Astrocyte (in vitro differentiated cells and primary cell): Measurements from ENCODE around the gene ROCK1. TPM values are rescaled to one million over a fixed set of nuclear protein-coding genes. Genes with fewer than 3 reads are reported as not detected.

Experiments
- DNase-seq: peaks from one replicate; pipeline ENCODE4 v3.0.0-alpha.2; 2010; ENCODE audit warnings: low read depth
- FAIRE-seq: peaks from 2 replicates; lab custom pipeline; 2011; peaks lifted over from hg19 to GRCh38; lab: Jason Lieb, UNC
- H2AFZ ChIP-seq: 2 replicates; pipeline ENCODE4 v1.6.0; 2012; ENCODE audit warnings: low read depth, low read length, inconsistent platforms
- H3K27ac ChIP-seq: 2 replicates; pipeline ENCODE4 v1.5.1; 2011; ENCODE audit warnings: low read depth, low read length, inconsistent platforms
- H3K27me3 ChIP-seq: 2 replicates; pipeline ENCODE4 v1.6.0; 2011; ENCODE audit warnings: low read length, inconsistent platforms; ENCODE audit not compliant: insufficient read depth
- H3K36me3 ChIP-seq: 2 replicates; pipeline ENCODE4 v1.5.1; 2011; ENCODE audit warnings: low read length, inconsistent platforms; ENCODE audit not compliant: insufficient read depth
- H3K4me1 ChIP-seq: 2 replicates; pipeline ENCODE4 v1.5.1; 2011; ENCODE audit warnings: low read length, inconsistent platforms; ENCODE audit not compliant: insufficient read depth
- H3K4me2 ChIP-seq: 2 replicates; pipeline ENCODE4 v1.6.0; 2012; ENCODE audit warnings: low read length, inconsistent platforms
- H3K4me3 ChIP-seq: 2 replicates; pipeline ENCODE4 v1.5.1; 2011; ENCODE audit warnings: low read depth, mild to moderate bottlenecking, low read length, inconsistent platforms; ENCODE audit not compliant: insufficient read depth
- H3K79me2 ChIP-seq: 2 replicates; pipeline ENCODE4 v1.6.0; 2012; ENCODE audit warnings: mild to moderate bottlenecking, low read length, inconsistent platforms; ENCODE audit not compliant: insufficient read depth
- H3K9ac ChIP-seq: 2 replicates; pipeline ENCODE4 v1.6.0; 2012; ENCODE audit warnings: mild to moderate bottlenecking, low read length, inconsistent platforms
- H3K9me3 ChIP-seq: 2 replicates; pipeline ENCODE4 v1.5.1; 2012; ENCODE audit warnings: low read depth, mild to moderate bottlenecking, low read length, inconsistent platforms; ENCODE audit not compliant: insufficient read depth
- H4K20me1 ChIP-seq: 2 replicates; pipeline ENCODE4 v1.6.0; 2012; ENCODE audit warnings: low read length, inconsistent platforms; ENCODE audit not compliant: insufficient read depth
- H3K27ac Mint-ChIP-seq: one replicate; pipeline ENCODE4 v1.8.0; 2021; ENCODE audit warnings: mild to moderate bottlenecking, mixed read lengths; ENCODE audit not compliant: unreplicated experiment
- H3K27me3 Mint-ChIP-seq: one replicate; pipeline ENCODE4 v1.8.0; 2021; ENCODE audit warnings: low read depth, mixed read lengths; ENCODE audit not compliant: unreplicated experiment
- H3K36me3 Mint-ChIP-seq: one replicate; pipeline ENCODE4 v1.8.0; 2021; ENCODE audit warnings: low read depth, mixed read lengths; ENCODE audit not compliant: unreplicated experiment
- H3K4me1 Mint-ChIP-seq: one replicate; pipeline ENCODE4 v1.8.0; 2021; ENCODE audit warnings: low read depth, mixed read lengths; ENCODE audit not compliant: unreplicated experiment
- H3K4me3 Mint-ChIP-seq: one replicate; pipeline ENCODE4 v1.8.0; 2021; ENCODE audit warnings: mild to moderate bottlenecking, moderate library complexity, mixed read lengths; ENCODE audit not compliant: unreplicated experiment
- H3K9me3 Mint-ChIP-seq: one replicate; pipeline ENCODE4 v1.8.0; 2021; ENCODE audit warnings: mild to moderate bottlenecking, mixed read lengths; ENCODE audit not compliant: unreplicated experiment
- EZH2 ChIP-seq: IDR thresholded peaks from 2 replicates; pipeline ENCODE4 v1.6.1; 2012; ENCODE audit warnings: mild to moderate bottlenecking, low read length, inconsistent platforms; ENCODE audit not compliant: insufficient read depth
- total RNA-seq: library from RNA; stranded (reverse); gene quantifications from 2 replicates; pipeline ENCODE4 v1.2.1, GENCODE V29; 2021
- TF ChIP-seq, protein P1 (sequence below): IDR thresholded peaks from 2 replicates; pipeline ENCODE4 v1.5.1; 2011; ENCODE audit warnings: low read depth, mild to moderate bottlenecking, inconsistent platforms, low read length, moderate library complexity; ENCODE audit not compliant: insufficient read depth

Gene ROCK1
- total RNA-seq, 1 donor from 2014 or later: 57.8 TPM

DNA sequence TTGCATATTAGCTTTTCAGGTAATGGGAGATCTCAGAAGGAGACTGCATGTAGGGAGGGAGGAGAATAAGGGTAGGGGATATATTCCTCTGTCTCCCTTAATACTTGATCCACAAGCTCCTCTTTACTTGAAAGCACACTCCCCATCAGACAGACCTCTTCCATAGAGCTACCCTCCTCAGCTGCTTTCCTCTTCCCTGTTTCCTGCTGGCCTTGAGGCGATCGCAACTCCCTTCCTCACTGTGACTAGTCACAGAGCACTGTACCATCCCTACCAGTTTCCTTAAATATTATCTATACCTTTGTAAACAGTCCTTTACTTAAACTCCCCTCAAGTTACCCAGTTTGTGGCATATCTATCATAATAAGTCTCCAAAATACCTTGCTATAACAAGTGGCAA, 10.9 kb downstream of the ROCK1 start:
- no peak overlapping the region for H3K4me3 ChIP-seq
- no peak overlapping the region for H3K4me2 ChIP-seq
- no peaks in the 10 kb centered on the region for H3K36me3 ChIP-seq
- peaks cover 88% of the 10 kb centered on the region for H4K20me1 ChIP-seq
- Mint-ChIP-seq H3K4me3 (no peak overlapping the region), H3K36me3 (no peaks in the 10 kb centered on the region), H3K27me3 (no peaks in the 10 kb centered on the region), H3K27ac (no peak overlapping the region), H3K4me1 (peaks cover 14% of the 10 kb centered on the region), H3K9me3 (no peaks in the 10 kb centered on the region)
- FAIRE-seq: no peak
- peaks cover 99% of the 10 kb centered on the region for H3K79me2 ChIP-seq
- H3K27me3 ChIP-seq: no peaks in the 10 kb centered on the region
- no peak for TF ChIP-seq EZH2
- TF ChIP-seq, protein P1, sequence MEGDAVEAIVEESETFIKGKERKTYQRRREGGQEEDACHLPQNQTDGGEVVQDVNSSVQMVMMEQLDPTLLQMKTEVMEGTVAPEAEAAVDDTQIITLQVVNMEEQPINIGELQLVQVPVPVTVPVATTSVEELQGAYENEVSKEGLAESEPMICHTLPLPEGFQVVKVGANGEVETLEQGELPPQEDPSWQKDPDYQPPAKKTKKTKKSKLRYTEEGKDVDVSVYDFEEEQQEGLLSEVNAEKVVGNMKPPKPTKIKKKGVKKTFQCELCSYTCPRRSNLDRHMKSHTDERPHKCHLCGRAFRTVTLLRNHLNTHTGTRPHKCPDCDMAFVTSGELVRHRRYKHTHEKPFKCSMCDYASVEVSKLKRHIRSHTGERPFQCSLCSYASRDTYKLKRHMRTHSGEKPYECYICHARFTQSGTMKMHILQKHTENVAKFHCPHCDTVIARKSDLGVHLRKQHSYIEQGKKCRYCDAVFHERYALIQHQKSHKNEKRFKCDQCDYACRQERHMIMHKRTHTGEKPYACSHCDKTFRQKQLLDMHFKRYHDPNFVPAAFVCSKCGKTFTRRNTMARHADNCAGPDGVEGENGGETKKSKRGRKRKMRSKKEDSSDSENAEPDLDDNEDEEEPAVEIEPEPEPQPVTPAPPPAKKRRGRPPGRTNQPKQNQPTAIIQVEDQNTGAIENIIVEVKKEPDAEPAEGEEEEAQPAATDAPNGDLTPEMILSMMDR: no peak
- H3K27ac ChIP-seq: no peak overlapping the region
- H3K9me3 ChIP-seq: no peaks in the 10 kb centered on the region
- no peak overlapping the region for H3K9ac ChIP-seq
- H2AFZ ChIP-seq: no peak overlapping the region
- DNase-seq: no peak
- no peaks in the 10 kb centered on the region for H3K4me1 ChIP-seq

DNA sequence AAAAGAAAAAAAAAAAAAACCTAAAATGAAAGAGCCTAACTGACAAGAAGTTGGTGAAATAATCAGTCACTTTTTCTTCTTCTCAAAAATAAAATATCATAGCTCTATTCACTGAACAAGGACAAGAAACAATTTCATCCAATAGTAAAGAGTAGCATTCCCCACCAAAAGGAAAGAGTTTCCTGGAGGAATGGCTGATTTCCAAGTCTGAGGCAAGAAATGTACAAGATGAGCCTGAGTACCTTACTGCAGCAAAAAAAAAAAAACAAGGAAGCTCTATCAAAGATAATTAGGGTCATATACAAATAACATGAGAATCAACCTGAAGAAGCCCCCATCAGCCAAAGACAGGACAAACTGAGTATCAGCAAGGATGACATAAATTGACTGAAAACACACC, 11.5 kb downstream of the ROCK1 start:
- Mint-ChIP-seq H3K4me1 (peaks cover 13% of the 10 kb centered on the region), H3K27ac (no peak overlapping the region)
- H3K9me3 ChIP-seq: no peaks in the 10 kb centered on the region

DNA sequence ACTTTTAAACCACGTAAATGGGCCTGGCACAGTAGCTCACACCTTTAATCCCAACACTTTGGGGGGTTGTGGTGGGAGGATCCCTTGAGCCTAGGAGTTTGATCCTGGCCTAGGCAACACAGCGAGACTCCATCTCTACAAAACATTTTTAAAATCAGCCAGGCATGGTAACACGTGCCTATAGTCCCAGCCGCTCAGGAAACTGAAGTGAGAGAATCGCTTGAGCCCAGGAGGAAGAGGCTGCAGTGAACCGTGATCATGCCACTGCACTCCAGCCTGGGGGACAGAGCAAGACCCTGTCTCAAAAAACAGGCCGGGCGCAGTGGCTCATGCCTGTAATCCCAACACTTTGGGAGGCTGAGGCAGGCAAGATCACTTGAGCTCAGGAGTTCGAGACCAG, 12.2 kb downstream of the ROCK1 start:
- Histone ChIP-seq H3K4me3 (no peak overlapping the region), H3K79me2 (peaks cover 99% of the 10 kb centered on the region), H3K27ac (no peak overlapping the region), H3K27me3 (no peaks in the 10 kb centered on the region), H3K9ac (no peak overlapping the region), H3K4me2 (no peak overlapping the region), H2AFZ (no peak overlapping the region), H3K36me3 (no peaks in the 10 kb centered on the region), H3K4me1 (no peaks in the 10 kb centered on the region), H3K9me3 (no peaks in the 10 kb centered on the region), H4K20me1 (peaks cover 88% of the 10 kb centered on the region)
- Mint-ChIP-seq H3K27me3 (no peaks in the 10 kb centered on the region), H3K4me3 (no peak overlapping the region), H3K9me3 (no peaks in the 10 kb centered on the region), H3K36me3 (no peaks in the 10 kb centered on the region), H3K27ac (no peak overlapping the region), H3K4me1 (peaks cover 13% of the 10 kb centered on the region)
- DNase-seq: no peak
- TF ChIP-seq EZH2: no peak
- no peak for FAIRE-seq

More for the DNA sequence above, 11.5 kb downstream of the ROCK1 start:
- DNase-seq (peak; percentile 11), FAIRE-seq (no peak)
- Mint-ChIP-seq H3K27me3 (no peaks in the 10 kb centered on the region), H3K9me3 (no peaks in the 10 kb centered on the region), H3K36me3 (no peaks in the 10 kb centered on the region), H3K4me3 (no peak overlapping the region)
- Histone ChIP-seq H3K9ac (no peak overlapping the region), H3K27ac (no peak overlapping the region), H3K27me3 (no peaks in the 10 kb centered on the region), H2AFZ (no peak overlapping the region), H3K4me2 (no peak overlapping the region), H3K4me3 (no peak overlapping the region), H4K20me1 (peaks cover 88% of the 10 kb centered on the region), H3K79me2 (peaks cover 99% of the 10 kb centered on the region), H3K4me1 (no peaks in the 10 kb centered on the region), H3K36me3 (no peaks in the 10 kb centered on the region)
- no peak for TF ChIP-seq EZH2
- TF ChIP-seq, protein P1: no peak
